H1 (cell line): Measurements from ENCODE around the gene CEP70.

Experiments used
- BCL11A ChIP-seq, 2 experiments: IDR thresholded peaks; one replicate each; pipeline ENCODE4 v1.6.1; 2011; ENCODE audit warnings: low read depth in 2 of 2, low read length in 2 of 2, mild to moderate bottlenecking in 2 of 2
- EGR1 ChIP-seq: IDR thresholded peaks from 2 replicates; pipeline ENCODE4 v1.6.1; 2011; ENCODE audit warnings: low read depth, low read length, borderline replicate concordance
- EP300 ChIP-seq, 2 experiments: IDR thresholded peaks; 1 replicate in 1 of 2; 2 replicates in 1 of 2; pipeline ENCODE4 v1.6.1; 2011 to 2012; ENCODE audit warnings: low read depth in 2 of 2, low read length in 2 of 2, mild to moderate bottlenecking in 2 of 2, borderline replicate concordance in 1 of 2, inconsistent platforms in 1 of 2, moderate library complexity in 1 of 2
- EZH2 ChIP-seq: fragments of 200-600 bp; sonication (generic); IDR thresholded peaks from 2 replicates; pipeline ENCODE4 v1.7.1; 2012; ENCODE audit warnings: low read depth, mild to moderate bottlenecking, moderate library complexity, low read length, inconsistent platforms; ENCODE audit not compliant: severe bottlenecking
- FOSL1 ChIP-seq: IDR thresholded peaks from 2 replicates; pipeline ENCODE4 v1.6.1; 2011; ENCODE audit warnings: mild to moderate bottlenecking, low read depth, low read length, moderate library complexity; ENCODE audit not compliant: insufficient read depth
- HDAC6 ChIP-seq: IDR thresholded peaks from one replicate; pipeline ENCODE4 v1.7.1; 2012; ENCODE audit warnings: low read depth, mild to moderate bottlenecking, inconsistent platforms, low read length, moderate library complexity
- POLR2AphosphoS5 ChIP-seq: IDR thresholded peaks from 2 replicates; pipeline ENCODE4 v1.6.1; 2011; ENCODE audit warnings: low read depth, low read length
- POU5F1 ChIP-seq: IDR thresholded peaks from 2 replicates; pipeline ENCODE4 v1.6.1; 2011; ENCODE audit warnings: low read depth, mild to moderate bottlenecking, low read length, moderate library complexity
- SP1 ChIP-seq: IDR thresholded peaks from 2 replicates; pipeline ENCODE4 v1.6.1; 2011; ENCODE audit warnings: low read depth, low read length
- YY1 ChIP-seq: IDR thresholded peaks from 2 replicates; pipeline ENCODE4 v1.6.1; 2011; ENCODE audit warnings: low read depth, mild to moderate bottlenecking, low read length
- TF ChIP-seq, protein P1 (sequence below), 3 experiments: IDR thresholded peaks; 1 replicate in 2 of 3; 2 replicates in 1 of 3; pipeline versions ENCODE4 v1.5.1 to v1.6.1; 2011; ENCODE audit warnings: low read length in 3 of 3, mild to moderate bottlenecking in 3 of 3, inconsistent platforms in 2 of 3, low read depth in 1 of 3, moderate library complexity in 1 of 3; ENCODE audit not compliant: insufficient read depth in 1 of 3; ENCODE audit errors: control extremely low read depth in 1 of 3

GRCh38 chr3:138600100-138600745 is 6.2 kb upstream of the CEP70 start:
- TF ChIP-seq EGR1 (no peak), POU5F1 (no peak), FOSL1 (no peak), SP1 (no peak), HDAC6 (no peak), POLR2AphosphoS5 (no peak), YY1 (no peak), BCL11A (IDR thresholded peaks at IDR 0.05; ENCODE audit: low read depth in 2 of 2, low read length in 2 of 2) (no peak), EZH2 (no peak), EP300 (IDR thresholded peaks at IDR 0.05; ENCODE audit: borderline replicate concordance in 1 of 2, low read depth in 2 of 2, low read length in 2 of 2) (no peak)
- TF ChIP-seq, protein P1, sequence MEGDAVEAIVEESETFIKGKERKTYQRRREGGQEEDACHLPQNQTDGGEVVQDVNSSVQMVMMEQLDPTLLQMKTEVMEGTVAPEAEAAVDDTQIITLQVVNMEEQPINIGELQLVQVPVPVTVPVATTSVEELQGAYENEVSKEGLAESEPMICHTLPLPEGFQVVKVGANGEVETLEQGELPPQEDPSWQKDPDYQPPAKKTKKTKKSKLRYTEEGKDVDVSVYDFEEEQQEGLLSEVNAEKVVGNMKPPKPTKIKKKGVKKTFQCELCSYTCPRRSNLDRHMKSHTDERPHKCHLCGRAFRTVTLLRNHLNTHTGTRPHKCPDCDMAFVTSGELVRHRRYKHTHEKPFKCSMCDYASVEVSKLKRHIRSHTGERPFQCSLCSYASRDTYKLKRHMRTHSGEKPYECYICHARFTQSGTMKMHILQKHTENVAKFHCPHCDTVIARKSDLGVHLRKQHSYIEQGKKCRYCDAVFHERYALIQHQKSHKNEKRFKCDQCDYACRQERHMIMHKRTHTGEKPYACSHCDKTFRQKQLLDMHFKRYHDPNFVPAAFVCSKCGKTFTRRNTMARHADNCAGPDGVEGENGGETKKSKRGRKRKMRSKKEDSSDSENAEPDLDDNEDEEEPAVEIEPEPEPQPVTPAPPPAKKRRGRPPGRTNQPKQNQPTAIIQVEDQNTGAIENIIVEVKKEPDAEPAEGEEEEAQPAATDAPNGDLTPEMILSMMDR (IDR thresholded peaks at IDR 0.05; ENCODE audit: control extremely low read depth in 1 of 3, insufficient read depth in 1 of 3, low read depth in 1 of 3, low read length in 3 of 3) = no peak
